A549 (cell line): ENCODE measurements around the gene PCYT2. TPM values are rescaled to one million over a fixed set of nuclear protein-coding genes. Genes with fewer than 3 reads are reported as not detected.

Experiments
- ATAC-seq, 2 experiments: fragments of 200-7000 bp in 1 of 2; fragments of >200 bp in 1 of 2; cut with Nextera tagmentation in 1 of 2; cut with Tn5 transposase in 1 of 2; 3 replicates each; pipeline versions ENCODE4 v1.8.0 to v1.9.1; 2018 to 2020; ENCODE audit warnings: mild to moderate bottlenecking in 1 of 2, moderate library complexity in 1 of 2
- CTCF ChIA-PET: fragments of 300-600 bp; sonication (Branson Sonifier 250); formaldehyde crosslinking; extraction: SDS; loops from one replicate; lab custom pipeline; 2021; ENCODE audit warnings: antibody characterized with exemption, inconsistent platforms; lab: Yijun Ruan, JAX
- POLR2A ChIA-PET: fragments of 350-600 bp; formaldehyde crosslinking; extraction: SDS; loops from one replicate; lab custom pipeline; 2021; ENCODE audit warnings: antibody characterized with exemption, inconsistent platforms; lab: Yijun Ruan, JAX
- DNase-seq, 2 experiments: peaks; one replicate each; pipeline versions ENCODE4 v3.0.0 to v3.0.0-alpha.2; 2011 to 2016; ENCODE audit warnings: low read depth in 1 of 2, low spot score in 1 of 2
- FAIRE-seq: peaks from 2 replicates; lab custom pipeline; 2011; peaks lifted over from hg19 to GRCh38; lab: Jason Lieb, UNC
- H3K27ac ChIP-seq, 2 experiments: fragments of >200 bp; sonication (Bioruptor Twin); formaldehyde crosslinking; 3 replicates each; pipeline ENCODE4 v1.5.1; 2016 to 2017
- H3K4me1 ChIP-seq: fragments of >200 bp; sonication (Bioruptor Twin); formaldehyde crosslinking; 3 replicates; pipeline ENCODE4 v1.6.1; 2016
- H3K4me2 ChIP-seq: fragments of >200 bp; sonication (Bioruptor Twin); formaldehyde crosslinking; 3 replicates; pipeline ENCODE4 v1.6.1; 2016
- H3K4me3 ChIP-seq: fragments of >200 bp; sonication (Bioruptor Twin); formaldehyde crosslinking; 3 replicates; pipeline ENCODE4 v1.5.1; 2016
- H3K9me3 ChIP-seq: fragments of >200 bp; sonication (Bioruptor Twin); formaldehyde crosslinking; 3 replicates; pipeline ENCODE4 v1.6.1; 2016
- BHLHE40 ChIP-seq: IDR thresholded peaks from 2 replicates; pipeline ENCODE4 v1.6.1; 2012; ENCODE audit warnings: low read depth, low read length, inconsistent platforms
- CBX2 ChIP-seq: fragments of 200-600 bp; sonication (generic); IDR thresholded peaks from 2 replicates; pipeline ENCODE4 v1.6.1; 2016; ENCODE audit warnings: low read depth, mild to moderate bottlenecking, borderline replicate concordance
- EHF ChIP-seq: fragments of 250-450 bp; sonication (Bioruptor Pico); IDR thresholded peaks from 2 replicates; pipeline ENCODE4 v1.5.0; 2020; ENCODE audit warnings: mild to moderate bottlenecking
- ESRRA ChIP-seq: fragments of 150-350 bp; IDR thresholded peaks from 2 replicates; pipeline ENCODE4 v1.6.1; 2014; ENCODE audit warnings: mild to moderate bottlenecking, low read length, borderline replicate concordance
- FOSL2 ChIP-seq, 2 experiments: fragments of 450-650 bp in 1 of 2; fragments of >200 bp in 1 of 2; sonication (Bioruptor Twin) in 1 of 2; formaldehyde crosslinking; IDR thresholded peaks; 2 replicates each; pipeline versions ENCODE4 v1.5.0 to v1.6.1; 2016 to 2020; ENCODE audit warnings: mild to moderate bottlenecking in 1 of 2, moderate library complexity in 1 of 2
- KDM1A ChIP-seq: fragments of 200-600 bp; sonication (generic); IDR thresholded peaks from 2 replicates; pipeline ENCODE4 v1.6.1; 2016; ENCODE audit warnings: low read depth, mild to moderate bottlenecking
- MAZ ChIP-seq: fragments of 150-350 bp; IDR thresholded peaks from 2 replicates; pipeline ENCODE4 v1.6.1; 2014; ENCODE audit warnings: antibody characterized with exemption, low read depth, low read length, borderline replicate concordance
- MYC ChIP-seq: IDR thresholded peaks from 2 replicates; pipeline ENCODE4 v1.6.1; 2012; ENCODE audit warnings: mild to moderate bottlenecking, inconsistent platforms, low read length, improper control_type of control experiment, borderline replicate concordance
- RARB ChIP-seq: fragments of 250-450 bp; sonication (Bioruptor Pico); IDR thresholded peaks from 2 replicates; pipeline ENCODE4 v1.8.0; 2021; ENCODE audit warnings: mild to moderate bottlenecking, moderate library complexity
- SREBF2 ChIP-seq: fragments of 450-650 bp; IDR thresholded peaks from 2 replicates; pipeline ENCODE4 v1.6.1; 2014; ENCODE audit warnings: mild to moderate bottlenecking, moderate library complexity
- TP53 ChIP-seq: fragments of 250-450 bp; sonication (Bioruptor Pico); IDR thresholded peaks from 2 replicates; pipeline ENCODE4 v1.5.0; 2021; ENCODE audit warnings: mild to moderate bottlenecking, moderate library complexity
- WGBS: methylation state at CpG from one replicate; pipeline ENCODE4 v1.1.6; 2017; ENCODE audit errors: missing lambda C conversion rate; 5-methylcytosine and 5-hydroxymethylcytosine counted together
- polyA plus RNA-seq, 4 experiments: library from polyadenylated mRNA; depleted of rRNA in 3 of 4; stranded (reverse); fragments of >200 nt; fragmentation: RNase III in 1 of 4; extraction: RNeasy Plus Mini Kit Qiagen cat#74134 plus additional on column Dnase treatment in 1 of 4; gene quantifications; 2 replicates in 3 of 4; 3 replicates in 1 of 4; pipeline ENCODE4 v1.2.3, GENCODE V29; 2011 to 2017
- TF ChIP-seq, protein P1 (sequence below): fragments of 450-650 bp; IDR thresholded peaks from 2 replicates; pipeline ENCODE4 v1.6.1; 2014; ENCODE audit warnings: antibody characterized with exemption
- TF ChIP-seq, protein P2 (sequence below): fragments of 250-450 bp; sonication (Bioruptor Pico); IDR thresholded peaks from 2 replicates; pipeline ENCODE4 v1.5.0; 2020; ENCODE audit warnings: low read depth, mild to moderate bottlenecking, moderate library complexity
- TF ChIP-seq, protein P3 (sequence below): IDR thresholded peaks from 2 replicates; pipeline ENCODE4 v1.6.1; 2012
- TF ChIP-seq, protein P4 (sequence below): fragments of >200 bp; sonication (Bioruptor Twin); formaldehyde crosslinking; IDR thresholded peaks from 2 replicates; pipeline ENCODE4 v1.6.1; 2016
- TF ChIP-seq, protein P5 (sequence below): fragments of >200 bp; sonication (Bioruptor Twin); formaldehyde crosslinking; IDR thresholded peaks from 3 replicates; pipeline ENCODE4 v1.5.1; 2016
- TF ChIP-seq, protein P6 (sequence below): fragments of >200 bp; sonication (Bioruptor Twin); formaldehyde crosslinking; IDR thresholded peaks from 3 replicates; pipeline ENCODE4 v1.6.1; 2016

PCYT2 gene
- polyA plus RNA-seq, 2 of the 4 experiments (the other 2 are of a cell fraction): 7.1 to 17.0 TPM

DNA sequence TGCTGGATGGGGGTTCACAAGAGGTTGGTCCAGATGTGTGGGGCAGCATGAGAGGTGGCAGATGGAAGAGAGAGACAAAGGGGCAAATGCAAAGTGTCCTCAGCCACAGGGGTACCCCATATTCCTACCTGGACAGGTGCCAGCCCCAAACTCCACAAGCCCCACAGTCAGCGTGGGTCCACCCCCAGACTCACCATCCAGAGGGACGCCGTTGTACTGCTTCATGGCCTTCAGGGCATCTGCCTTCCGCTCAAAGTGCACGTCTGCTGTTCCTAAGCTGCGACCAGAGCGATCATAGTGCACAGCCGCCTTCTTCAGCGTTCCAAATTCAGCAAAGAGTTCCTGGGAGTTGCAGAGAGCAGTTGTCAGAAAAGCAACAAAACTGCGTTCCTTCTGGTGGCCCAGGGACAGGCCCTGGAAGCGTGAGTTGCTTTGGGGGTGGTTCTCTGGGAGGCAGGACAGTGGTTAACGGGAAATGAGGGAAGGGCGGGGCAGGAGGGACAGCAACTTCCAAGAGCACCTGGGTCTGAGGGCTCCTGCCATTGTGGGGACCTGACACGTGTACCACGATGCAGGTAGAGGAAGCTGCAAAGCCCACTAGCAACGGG, 22.1 kb downstream of the PCYT2 start:
- DNase-seq (no peak), ATAC-seq (no peak), FAIRE-seq (no peak)
- no peaks in the 10 kb centered on the region for H3K9me3 ChIP-seq
- TF ChIP-seq, protein P1, sequence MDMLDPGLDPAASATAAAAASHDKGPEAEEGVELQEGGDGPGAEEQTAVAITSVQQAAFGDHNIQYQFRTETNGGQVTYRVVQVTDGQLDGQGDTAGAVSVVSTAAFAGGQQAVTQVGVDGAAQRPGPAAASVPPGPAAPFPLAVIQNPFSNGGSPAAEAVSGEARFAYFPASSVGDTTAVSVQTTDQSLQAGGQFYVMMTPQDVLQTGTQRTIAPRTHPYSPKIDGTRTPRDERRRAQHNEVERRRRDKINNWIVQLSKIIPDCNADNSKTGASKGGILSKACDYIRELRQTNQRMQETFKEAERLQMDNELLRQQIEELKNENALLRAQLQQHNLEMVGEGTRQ: no peak
- TF ChIP-seq, protein P2, sequence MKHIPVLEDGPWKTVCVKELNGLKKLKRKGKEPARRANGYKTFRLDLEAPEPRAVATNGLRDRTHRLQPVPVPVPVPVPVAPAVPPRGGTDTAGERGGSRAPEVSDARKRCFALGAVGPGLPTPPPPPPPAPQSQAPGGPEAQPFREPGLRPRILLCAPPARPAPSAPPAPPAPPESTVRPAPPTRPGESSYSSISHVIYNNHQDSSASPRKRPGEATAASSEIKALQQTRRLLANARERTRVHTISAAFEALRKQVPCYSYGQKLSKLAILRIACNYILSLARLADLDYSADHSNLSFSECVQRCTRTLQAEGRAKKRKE (CRISPR knock-in tag): no peak
- H3K4me1 ChIP-seq: peaks cover 27% of the 10 kb centered on the region
- H3K4me3 ChIP-seq: no peak overlapping the region; the same call in 2 of the 3 replicates
- CTCF ChIA-PET: interaction anchor here (1.6 to 11.2 kb wide), 3 partner anchors 18 to 70 kb away, joined by 3 to 126 read pairs (median 7); partner anchors contain the start of genes ARHGDIA and MAFG
- POLR2A ChIA-PET: interaction anchor here (1.4 kb wide), 1 partner anchor 10 kb away, joined by 3 read pairs; no protein-coding TSS in a partner anchor
- no peak overlapping the region for H3K27ac ChIP-seq
- WGBS: 95% methylated on average over 16 of the region's 16 CpGs
- peak overlapping the region; percentile 99 for H3K4me2 ChIP-seq

DNA sequence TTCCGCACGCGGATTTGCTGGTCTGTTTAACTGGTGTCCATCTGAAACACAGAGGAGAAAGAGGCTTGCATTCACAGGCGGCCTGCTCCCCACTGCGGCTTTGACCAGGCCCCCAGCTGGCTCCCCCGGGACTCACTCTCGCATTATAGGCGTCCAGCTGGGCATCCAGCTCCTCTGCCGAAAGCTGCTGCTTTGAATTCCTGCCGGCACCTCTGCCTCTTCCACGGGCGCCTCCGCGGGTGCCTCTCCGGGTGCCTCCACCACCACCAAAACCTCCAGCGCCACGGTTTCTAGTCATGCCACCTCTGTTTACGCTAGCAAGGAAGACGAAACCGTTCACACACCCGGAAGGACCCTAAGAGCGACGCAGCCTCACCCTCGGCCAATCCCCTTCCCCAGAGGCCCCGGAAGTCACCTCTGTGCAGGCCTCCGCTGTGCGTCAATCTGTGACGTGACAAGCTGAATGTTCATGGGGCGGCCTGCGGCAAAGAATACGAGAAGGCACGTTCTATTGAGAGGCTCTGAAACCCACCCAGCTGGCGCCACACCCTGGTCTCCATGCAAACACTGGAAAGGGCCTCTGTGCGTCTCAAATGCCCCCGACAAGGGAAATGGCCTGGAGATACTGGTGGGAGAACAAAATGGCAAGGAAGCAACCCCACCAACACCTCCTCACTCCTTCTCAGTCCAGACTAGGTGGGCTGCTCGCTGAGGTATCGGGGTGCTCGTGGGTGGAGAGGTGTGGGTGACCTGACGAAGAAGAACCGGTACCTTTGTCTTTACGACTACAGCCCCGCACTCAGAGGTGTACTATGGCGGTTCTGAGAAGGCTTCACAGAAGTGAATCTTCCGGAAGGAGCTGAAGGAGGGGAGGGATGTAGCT, 22.9 kb downstream of the PCYT2 start:
- Histone ChIP-seq H3K4me2 (no peak overlapping the region), H3K27ac (no peak overlapping the region)
- TF ChIP-seq, protein P3, sequence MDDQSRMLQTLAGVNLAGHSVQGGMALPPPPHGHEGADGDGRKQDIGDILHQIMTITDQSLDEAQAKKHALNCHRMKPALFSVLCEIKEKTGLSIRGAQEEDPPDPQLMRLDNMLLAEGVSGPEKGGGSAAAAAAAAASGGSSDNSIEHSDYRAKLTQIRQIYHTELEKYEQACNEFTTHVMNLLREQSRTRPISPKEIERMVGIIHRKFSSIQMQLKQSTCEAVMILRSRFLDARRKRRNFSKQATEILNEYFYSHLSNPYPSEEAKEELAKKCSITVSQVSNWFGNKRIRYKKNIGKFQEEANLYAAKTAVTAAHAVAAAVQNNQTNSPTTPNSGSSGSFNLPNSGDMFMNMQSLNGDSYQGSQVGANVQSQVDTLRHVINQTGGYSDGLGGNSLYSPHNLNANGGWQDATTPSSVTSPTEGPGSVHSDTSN: no peak
- TF ChIP-seq, all 56 proteins: peak for 0
- Histone ChIP-seq H3K4me3 (no peak overlapping the region), H3K4me1 (peaks cover 27% of the 10 kb centered on the region), H3K9me3 (no peaks in the 10 kb centered on the region)
- ChIA-PET CTCF (interaction anchor here (0.6 to 11.2 kb wide), 2 partner anchors 17 to 135 kb away, joined by 3 to 126 read pairs; partner anchors contain the start of gene ARHGDIA), POLR2A (interaction anchor here (1.4 kb wide), 1 partner anchor 9 kb away, joined by 3 read pairs; no protein-coding TSS in a partner anchor)
- no peak for ATAC-seq
- no peak for DNase-seq
- no peak for FAIRE-seq
- 93% methylated on average over 44 of the region's 44 CpGs for WGBS

DNA sequence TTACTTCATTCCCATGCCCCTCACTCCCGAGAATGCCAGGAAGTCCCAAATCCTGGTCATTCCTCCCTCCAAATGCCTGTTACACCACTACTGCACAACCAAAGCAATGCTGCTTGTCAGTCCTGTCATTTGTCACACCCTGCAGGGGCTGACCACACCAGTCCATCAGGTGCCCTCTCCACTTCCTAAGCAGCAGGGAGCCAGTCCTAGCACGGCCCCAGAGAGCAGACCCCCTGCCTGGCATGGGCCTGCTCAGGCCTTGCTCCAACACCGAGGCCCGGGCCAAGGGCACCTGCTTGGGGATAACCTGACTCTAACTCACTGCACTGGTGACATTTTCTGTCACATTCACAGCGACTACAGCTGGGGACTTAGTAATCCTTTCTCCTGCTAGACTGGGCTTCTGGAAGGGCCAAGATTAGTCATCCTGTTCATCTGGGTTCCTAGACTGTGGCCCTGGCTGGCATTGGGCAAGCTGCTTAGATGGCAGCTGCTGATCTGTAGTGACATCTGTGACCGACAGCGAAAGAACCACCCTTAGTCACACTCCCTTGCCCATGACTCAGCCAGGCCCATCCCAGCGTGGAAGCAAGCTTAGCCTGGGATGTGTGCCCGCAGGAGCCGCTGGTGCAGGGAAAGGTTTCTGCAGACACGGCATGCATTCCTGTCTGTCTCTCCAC, 25.2 kb downstream of the PCYT2 start:
- TF ChIP-seq TP53 (CRISPR knock-in tag) (0 out of 2 replicates have a peak, but pooled peaks have one; percentile 2), FOSL2 (IDR thresholded peaks at IDR 0.05) (no peak), FOSL2 (CRISPR knock-in tag; IDR thresholded peaks at IDR 0.05) (0 out of 2 replicates have a peak, but pooled peaks have one; percentile 10), ESRRA (no peak)
- peak overlapping the region in 1 of 2 experiments; percentile 34; a peak in 1 of 6 replicates for H3K27ac ChIP-seq
- no peak overlapping the region for H3K4me3 ChIP-seq
- H3K4me1 ChIP-seq: peaks cover 20% of the 10 kb centered on the region
- FAIRE-seq: no peak
- CTCF ChIA-PET: interaction anchor here (0.8 to 11.2 kb wide), 5 partner anchors 9 to 144 kb away, joined by 3 to 126 read pairs (median 5); partner anchors contain the start of gene ARHGDIA
- H3K9me3 ChIP-seq: no peaks in the 10 kb centered on the region
- WGBS: 71% methylated on average over 10 of the region's 11 CpGs
- POLR2A ChIA-PET: interaction anchor here (1.4 kb wide), 1 partner anchor 9 kb away, joined by 5 read pairs; no protein-coding TSS in a partner anchor
- DNase-seq: no peak
- ATAC-seq: peak; percentile 6 to 28; a peak in 3 of 6 replicates
- H3K4me2 ChIP-seq: no peak overlapping the region

DNA sequence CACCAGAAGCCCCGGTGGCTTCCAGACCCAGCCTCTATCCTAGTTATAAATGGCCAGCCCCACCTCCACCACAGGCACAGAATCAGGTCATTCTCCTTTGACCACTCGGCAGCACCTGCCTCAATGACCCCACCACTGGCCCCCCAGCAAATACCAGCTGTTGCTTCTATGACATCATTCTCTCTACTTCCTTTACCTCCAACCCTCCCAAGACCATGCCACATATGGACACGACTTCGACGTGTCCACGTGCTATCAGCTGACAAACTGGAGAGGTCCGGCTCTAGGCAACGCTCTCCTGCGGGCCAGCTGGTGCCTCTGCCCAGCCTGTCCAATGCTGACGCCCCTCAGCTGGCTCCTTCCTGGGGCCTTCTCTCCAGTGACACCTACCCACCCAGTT, 25.7 kb downstream of the PCYT2 start:
- no peak overlapping the region for H3K4me2 ChIP-seq
- DNase-seq: no peak
- POLR2A ChIA-PET: interaction anchor here (0.7 kb wide), 1 partner anchor 11 kb away, joined by 3 read pairs; no protein-coding TSS in a partner anchor
- no peaks in the 10 kb centered on the region for H3K9me3 ChIP-seq
- no peak overlapping the region for H3K27ac ChIP-seq
- CTCF ChIA-PET: interaction anchor here (1.0 to 11.2 kb wide), 4 partner anchors 8 to 31 kb away, joined by 3 to 126 read pairs (median 6); partner anchors contain the start of gene ARHGDIA
- H3K4me3 ChIP-seq: no peak overlapping the region
- H3K4me1 ChIP-seq: peaks cover 20% of the 10 kb centered on the region
- WGBS: 90% methylated on average over 10 of the region's 10 CpGs
- no peak for FAIRE-seq
- ATAC-seq: peak in 1 of 2 experiments; percentile 6; a peak in 3 of 6 replicates
- TF ChIP-seq CBX2: no peak
- no peak for TF ChIP-seq KDM1A
- no peak for TF ChIP-seq ESRRA
- TF ChIP-seq MAZ: no peak
- TF ChIP-seq, protein P4, sequence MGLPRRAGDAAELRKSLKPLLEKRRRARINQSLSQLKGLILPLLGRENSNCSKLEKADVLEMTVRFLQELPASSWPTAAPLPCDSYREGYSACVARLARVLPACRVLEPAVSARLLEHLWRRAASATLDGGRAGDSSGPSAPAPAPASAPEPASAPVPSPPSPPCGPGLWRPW: no peak
- no peak for TF ChIP-seq BHLHE40
- no peak for TF ChIP-seq RARB
- no peak for TF ChIP-seq MYC
- TF ChIP-seq SREBF2: no peak
- TF ChIP-seq, protein P5, sequence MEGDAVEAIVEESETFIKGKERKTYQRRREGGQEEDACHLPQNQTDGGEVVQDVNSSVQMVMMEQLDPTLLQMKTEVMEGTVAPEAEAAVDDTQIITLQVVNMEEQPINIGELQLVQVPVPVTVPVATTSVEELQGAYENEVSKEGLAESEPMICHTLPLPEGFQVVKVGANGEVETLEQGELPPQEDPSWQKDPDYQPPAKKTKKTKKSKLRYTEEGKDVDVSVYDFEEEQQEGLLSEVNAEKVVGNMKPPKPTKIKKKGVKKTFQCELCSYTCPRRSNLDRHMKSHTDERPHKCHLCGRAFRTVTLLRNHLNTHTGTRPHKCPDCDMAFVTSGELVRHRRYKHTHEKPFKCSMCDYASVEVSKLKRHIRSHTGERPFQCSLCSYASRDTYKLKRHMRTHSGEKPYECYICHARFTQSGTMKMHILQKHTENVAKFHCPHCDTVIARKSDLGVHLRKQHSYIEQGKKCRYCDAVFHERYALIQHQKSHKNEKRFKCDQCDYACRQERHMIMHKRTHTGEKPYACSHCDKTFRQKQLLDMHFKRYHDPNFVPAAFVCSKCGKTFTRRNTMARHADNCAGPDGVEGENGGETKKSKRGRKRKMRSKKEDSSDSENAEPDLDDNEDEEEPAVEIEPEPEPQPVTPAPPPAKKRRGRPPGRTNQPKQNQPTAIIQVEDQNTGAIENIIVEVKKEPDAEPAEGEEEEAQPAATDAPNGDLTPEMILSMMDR: no peak
- TF ChIP-seq, protein P6, sequence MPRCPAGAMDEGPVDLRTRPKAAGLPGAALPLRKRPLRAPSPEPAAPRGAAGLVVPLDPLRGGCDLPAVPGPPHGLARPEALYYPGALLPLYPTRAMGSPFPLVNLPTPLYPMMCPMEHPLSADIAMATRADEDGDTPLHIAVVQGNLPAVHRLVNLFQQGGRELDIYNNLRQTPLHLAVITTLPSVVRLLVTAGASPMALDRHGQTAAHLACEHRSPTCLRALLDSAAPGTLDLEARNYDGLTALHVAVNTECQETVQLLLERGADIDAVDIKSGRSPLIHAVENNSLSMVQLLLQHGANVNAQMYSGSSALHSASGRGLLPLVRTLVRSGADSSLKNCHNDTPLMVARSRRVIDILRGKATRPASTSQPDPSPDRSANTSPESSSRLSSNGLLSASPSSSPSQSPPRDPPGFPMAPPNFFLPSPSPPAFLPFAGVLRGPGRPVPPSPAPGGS: no peak
- no peak for TF ChIP-seq EHF (CRISPR knock-in tag)
